Karpas-422 (cell line): Measurements from ENCODE around the gene SV2B. TPM values are rescaled to one million over a fixed set of nuclear protein-coding genes. Genes with fewer than 3 reads are reported as not detected.

Experiments
- DNase-seq: peaks from one replicate; pipeline ENCODE4 v3.0.0-alpha.2; 2015
- H2AFZ ChIP-seq: fragments of 200-600 bp; sonication (generic); 2 replicates; pipeline ENCODE4 v1.6.1; 2014; ENCODE audit warnings: antibody characterized with exemption, low read length, mixed read lengths
- H3K27ac ChIP-seq: fragments of 200-600 bp; sonication (generic); 2 replicates; pipeline ENCODE4 v1.5.1; 2014; ENCODE audit warnings: mild to moderate bottlenecking, low read length, moderate library complexity
- H3K27me3 ChIP-seq: fragments of 200-600 bp; sonication (generic); 2 replicates; pipeline ENCODE4 v1.6.1; 2014; ENCODE audit warnings: low read length, mixed read lengths
- H3K36me3 ChIP-seq: fragments of 200-600 bp; sonication (generic); 2 replicates; pipeline ENCODE4 v1.6.1; 2014; ENCODE audit warnings: low read length, mixed read lengths; ENCODE audit not compliant: insufficient read depth
- H3K4me1 ChIP-seq: fragments of 200-600 bp; sonication (generic); 2 replicates; pipeline ENCODE4 v1.6.1; 2014; ENCODE audit warnings: mild to moderate bottlenecking, low read length, mixed read lengths
- H3K4me2 ChIP-seq: fragments of 200-600 bp; sonication (generic); 2 replicates; pipeline ENCODE4 v1.6.1; 2014; ENCODE audit warnings: low read length, low read depth, mild to moderate bottlenecking; ENCODE audit not compliant: poor library complexity, severe bottlenecking
- H3K4me3 ChIP-seq: fragments of 200-600 bp; sonication (generic); 2 replicates; pipeline ENCODE4 v1.5.1; 2014; ENCODE audit warnings: mild to moderate bottlenecking, antibody characterized with exemption, low read length, mixed read lengths
- H3K79me2 ChIP-seq: fragments of 200-600 bp; sonication (generic); 2 replicates; pipeline ENCODE4 v1.6.1; 2014; ENCODE audit warnings: mild to moderate bottlenecking, low read length, mixed read lengths
- H3K9ac ChIP-seq: fragments of 200-600 bp; sonication (generic); 2 replicates; pipeline ENCODE4 v1.6.0; 2014; ENCODE audit warnings: low read length
- H3K9me2 ChIP-seq: fragments of 200-600 bp; sonication (generic), shearing (Covaris generic); replicated peaks from 2 replicates; pipeline ENCODE4 v1.6.0; 2014; ENCODE audit warnings: mild to moderate bottlenecking, low read length, moderate library complexity; ENCODE audit not compliant: insufficient read depth
- H3K9me3 ChIP-seq: fragments of 300-700, 200-600 bp; sonication (generic); 2 replicates; pipeline ENCODE4 v1.6.1; 2014; ENCODE audit warnings: low read length, mixed read lengths
- H4K20me1 ChIP-seq: fragments of 200-600 bp; sonication (generic); 2 replicates; pipeline ENCODE4 v1.6.1; 2014; ENCODE audit warnings: mild to moderate bottlenecking, antibody characterized with exemption, low read length, low read depth; ENCODE audit not compliant: insufficient read depth
- total RNA-seq: library from RNA; depleted of rRNA; stranded (reverse); fragments of >200 nt; shearing (Covaris generic); gene quantifications from 2 replicates; pipeline ENCODE4 v1.2.3, GENCODE V29; 2014; ENCODE audit warnings: low replicate concordance

Gene SV2B
- total RNA-seq, 1 experiment from 2014 or later = 0.26 TPM

- Histone ChIP-seq H2AFZ (no peak overlapping the region), H3K9me2 (no peaks in the 10 kb centered on the region), H3K9ac (no peak overlapping the region), H3K4me3 (no peak overlapping the region), H4K20me1 (no peaks in the 10 kb centered on the region), H3K4me2 (no peak overlapping the region), H3K27ac (no peak overlapping the region), H3K27me3 (no peaks in the 10 kb centered on the region), H3K36me3 (no peaks in the 10 kb centered on the region), H3K79me2 (no peaks in the 10 kb centered on the region), H3K9me3 (no peaks in the 10 kb centered on the region), H3K4me1 (no peaks in the 10 kb centered on the region)
- no peak for DNase-seq
Measured at GRCh38 chr15:91225741-91226140, 125.7 kb downstream of the SV2B start.

- Histone ChIP-seq H3K9ac (no peak overlapping the region), H3K27ac (no peak overlapping the region), H3K9me2 (no peaks in the 10 kb centered on the region), H3K27me3 (no peaks in the 10 kb centered on the region), H3K4me1 (no peaks in the 10 kb centered on the region), H2AFZ (no peak overlapping the region), H3K9me3 (no peaks in the 10 kb centered on the region), H3K4me2 (no peak overlapping the region), H3K4me3 (no peak overlapping the region), H3K79me2 (no peaks in the 10 kb centered on the region), H4K20me1 (no peaks in the 10 kb centered on the region), H3K36me3 (no peaks in the 10 kb centered on the region)
- DNase-seq = no peak
Measured at GRCh38 chr15:91227117-91227516, 127.1 kb downstream of the SV2B start.

DNA sequence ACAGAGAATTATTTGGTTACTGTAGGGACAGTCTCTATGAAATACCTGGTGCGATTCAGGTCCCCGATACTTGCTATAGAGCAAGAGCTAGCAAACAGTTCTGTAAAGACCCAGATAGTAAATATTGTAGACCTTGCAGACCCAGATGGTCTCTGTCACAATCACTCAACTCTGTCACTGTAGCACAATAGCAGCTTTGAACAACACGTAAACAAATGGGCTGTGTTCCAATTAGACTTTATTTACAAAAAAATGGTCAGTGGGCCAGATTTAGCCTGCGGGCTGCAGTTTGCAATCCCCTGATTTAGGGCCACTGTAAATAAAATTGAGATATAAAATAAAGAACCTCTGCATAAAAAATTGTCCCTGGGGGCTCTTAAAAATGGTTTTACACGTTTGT, 127.7 kb downstream of the SV2B start:
- H3K4me1 ChIP-seq = no peaks in the 10 kb centered on the region
- H3K9me2 ChIP-seq = no peaks in the 10 kb centered on the region
- no peaks in the 10 kb centered on the region for H4K20me1 ChIP-seq
- no peaks in the 10 kb centered on the region for H3K79me2 ChIP-seq
- no peak overlapping the region for H3K4me3 ChIP-seq
- no peak overlapping the region for H3K9ac ChIP-seq
- H2AFZ ChIP-seq = no peak overlapping the region
- no peak overlapping the region for H3K4me2 ChIP-seq
- DNase-seq = no peak
- no peak overlapping the region for H3K27ac ChIP-seq
- H3K9me3 ChIP-seq = no peaks in the 10 kb centered on the region
- no peaks in the 10 kb centered on the region for H3K36me3 ChIP-seq
- H3K27me3 ChIP-seq = no peaks in the 10 kb centered on the region

GRCh38 chr15:91228383-91228782, 128.3 kb downstream of the SV2B start:
- Histone ChIP-seq H3K9me2 (no peaks in the 10 kb centered on the region), H3K79me2 (no peaks in the 10 kb centered on the region), H3K27ac (no peak overlapping the region), H2AFZ (no peak overlapping the region), H3K9ac (no peak overlapping the region), H4K20me1 (no peaks in the 10 kb centered on the region), H3K36me3 (no peaks in the 10 kb centered on the region), H3K9me3 (no peaks in the 10 kb centered on the region), H3K4me1 (no peaks in the 10 kb centered on the region), H3K4me3 (no peak overlapping the region), H3K27me3 (no peaks in the 10 kb centered on the region), H3K4me2 (no peak overlapping the region)
- no peak for DNase-seq

DNA sequence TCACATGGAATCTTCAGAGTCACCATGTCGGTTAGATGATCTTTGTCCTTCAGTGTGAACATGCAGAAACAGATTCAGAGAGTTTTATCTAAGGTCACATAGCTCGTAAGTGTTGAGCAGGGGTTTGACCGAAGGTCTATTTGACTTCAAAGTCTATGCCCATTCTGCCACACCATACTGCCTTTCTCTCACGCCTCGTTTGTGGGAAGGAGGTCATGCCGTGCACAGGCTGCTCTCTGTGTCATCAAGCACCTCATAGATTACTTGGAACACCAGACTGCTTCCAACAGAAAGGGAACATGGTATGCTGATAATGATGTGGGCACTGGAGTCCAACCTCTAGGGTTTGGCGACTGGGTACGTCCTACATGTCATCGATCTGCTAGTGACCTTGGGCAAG, 128.8 kb downstream of the SV2B start:
- Histone ChIP-seq H2AFZ (no peak overlapping the region), H4K20me1 (no peaks in the 10 kb centered on the region), H3K4me1 (no peaks in the 10 kb centered on the region), H3K9me2 (no peaks in the 10 kb centered on the region), H3K36me3 (no peaks in the 10 kb centered on the region), H3K27me3 (no peaks in the 10 kb centered on the region), H3K4me3 (no peak overlapping the region), H3K9me3 (no peaks in the 10 kb centered on the region), H3K79me2 (no peaks in the 10 kb centered on the region), H3K27ac (no peak overlapping the region), H3K4me2 (no peak overlapping the region), H3K9ac (no peak overlapping the region)
- no peak for DNase-seq

GRCh38 chr15:91231703-91232102, 131.6 kb downstream of the SV2B start:
- H3K4me1 ChIP-seq = no peaks in the 10 kb centered on the region
- no peaks in the 10 kb centered on the region for H4K20me1 ChIP-seq
- H3K27me3 ChIP-seq = no peaks in the 10 kb centered on the region
- H2AFZ ChIP-seq = no peak overlapping the region
- no peak for DNase-seq
- H3K27ac ChIP-seq = no peak overlapping the region
- H3K79me2 ChIP-seq = no peaks in the 10 kb centered on the region
- no peaks in the 10 kb centered on the region for H3K36me3 ChIP-seq
- H3K4me2 ChIP-seq = no peak overlapping the region
- no peaks in the 10 kb centered on the region for H3K9me2 ChIP-seq
- H3K4me3 ChIP-seq = no peak overlapping the region
- H3K9ac ChIP-seq = no peak overlapping the region
- H3K9me3 ChIP-seq = no peaks in the 10 kb centered on the region

DNA sequence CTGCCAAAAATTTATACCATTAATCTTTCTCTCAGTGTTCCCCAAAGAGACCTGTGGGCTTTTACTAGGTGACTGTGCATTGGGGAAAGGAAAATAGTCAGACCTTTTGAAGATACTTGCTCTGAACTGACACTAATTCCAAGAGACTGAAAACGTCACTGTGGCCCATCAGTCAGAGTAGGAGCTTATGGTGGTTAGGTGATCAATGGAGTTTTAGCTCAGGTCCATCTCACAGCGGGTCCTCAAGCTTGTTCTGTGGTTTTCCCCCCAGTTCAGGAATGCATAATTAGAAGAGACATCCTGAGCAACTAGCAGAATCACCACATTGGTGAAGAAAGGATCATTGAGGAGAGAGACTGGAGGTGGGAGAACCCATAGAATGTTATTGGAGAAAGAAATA, 134.7 kb downstream of the SV2B start:
- no peak overlapping the region for H2AFZ ChIP-seq
- no peak overlapping the region for H3K27ac ChIP-seq
- H3K4me2 ChIP-seq = no peak overlapping the region
- no peak overlapping the region for H3K4me3 ChIP-seq
- H3K36me3 ChIP-seq = no peaks in the 10 kb centered on the region
- H3K4me1 ChIP-seq = no peaks in the 10 kb centered on the region
- no peak for DNase-seq
- H3K27me3 ChIP-seq = no peaks in the 10 kb centered on the region
- no peak overlapping the region for H3K9ac ChIP-seq
- H3K79me2 ChIP-seq = no peaks in the 10 kb centered on the region
- H4K20me1 ChIP-seq = no peaks in the 10 kb centered on the region
- no peaks in the 10 kb centered on the region for H3K9me3 ChIP-seq
- no peaks in the 10 kb centered on the region for H3K9me2 ChIP-seq

GRCh38 chr15:91235376-91235775, 135.3 kb downstream of the SV2B start:
- no peaks in the 10 kb centered on the region for H3K9me2 ChIP-seq
- H3K36me3 ChIP-seq = no peaks in the 10 kb centered on the region
- no peaks in the 10 kb centered on the region for H3K9me3 ChIP-seq
- H3K27ac ChIP-seq = no peak overlapping the region
- no peak overlapping the region for H3K4me3 ChIP-seq
- H3K4me1 ChIP-seq = no peaks in the 10 kb centered on the region
- no peaks in the 10 kb centered on the region for H4K20me1 ChIP-seq
- no peaks in the 10 kb centered on the region for H3K79me2 ChIP-seq
- no peaks in the 10 kb centered on the region for H3K27me3 ChIP-seq
- no peak overlapping the region for H3K9ac ChIP-seq
- no peak for DNase-seq
- H2AFZ ChIP-seq = no peak overlapping the region
- H3K4me2 ChIP-seq = no peak overlapping the region

DNA sequence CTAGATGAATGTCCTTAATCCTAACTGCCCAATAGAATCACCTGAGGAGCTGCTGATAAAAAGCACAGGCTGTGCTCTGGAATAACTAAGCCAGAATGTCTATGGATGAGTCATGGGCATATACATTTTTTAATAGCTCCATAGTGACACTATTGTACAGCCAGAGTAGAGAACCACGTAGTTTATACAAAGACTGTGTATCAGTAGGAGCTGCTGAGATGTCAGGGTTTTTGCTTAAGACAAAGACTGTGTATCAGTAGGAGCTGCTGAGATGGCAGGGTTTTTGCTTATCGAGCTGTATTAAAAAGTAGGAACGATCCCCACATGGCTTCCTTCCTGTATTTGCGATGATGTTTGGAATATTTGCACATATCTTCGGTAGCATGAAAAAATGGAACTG, 137.4 kb downstream of the SV2B start:
- no peaks in the 10 kb centered on the region for H3K9me2 ChIP-seq
- no peak overlapping the region for H3K4me2 ChIP-seq
- H3K27ac ChIP-seq = no peak overlapping the region
- H4K20me1 ChIP-seq = no peaks in the 10 kb centered on the region
- no peaks in the 10 kb centered on the region for H3K79me2 ChIP-seq
- no peaks in the 10 kb centered on the region for H3K9me3 ChIP-seq
- H3K4me1 ChIP-seq = no peaks in the 10 kb centered on the region
- no peak overlapping the region for H3K9ac ChIP-seq
- no peak overlapping the region for H2AFZ ChIP-seq
- no peak overlapping the region for H3K4me3 ChIP-seq
- DNase-seq = no peak
- no peaks in the 10 kb centered on the region for H3K36me3 ChIP-seq
- H3K27me3 ChIP-seq = no peaks in the 10 kb centered on the region
